Neural progenitor cell (in vitro differentiated cells): Measurements from ENCODE around the gene TRAF6. TPM values are rescaled to one million over a fixed set of nuclear protein-coding genes. Genes with fewer than 3 reads are reported as not detected.

Experiments used
- DNase-seq: peaks from one replicate; pipeline ENCODE4 v3.0.0-alpha.2; 2016; ENCODE audit warnings: low spot score
- H2AFZ ChIP-seq: fragments of 200-600 bp; sonication (generic); replicated peaks from 2 replicates; pipeline ENCODE4 v1.6.1; 2016; ENCODE audit warnings: antibody characterized with exemption
- H3F3A ChIP-seq: fragments of 200-600 bp; sonication (generic); 2 replicates; pipeline ENCODE4 v1.6.1; 2016; ENCODE audit warnings: antibody characterized with exemption, low read depth
- H3K27ac ChIP-seq: fragments of 200-600 bp; sonication (generic); 2 replicates; pipeline ENCODE4 v1.5.1; 2016; ENCODE audit warnings: mild to moderate bottlenecking
- H3K27me3 ChIP-seq: fragments of 200-600 bp; sonication (generic); 2 replicates; pipeline ENCODE4 v1.6.1; 2016; ENCODE audit warnings: mild to moderate bottlenecking, moderate library complexity
- H3K36me3 ChIP-seq: fragments of 200-600 bp; sonication (generic); 2 replicates; pipeline ENCODE4 v1.5.1; 2016
- H3K4me1 ChIP-seq: fragments of 200-600 bp; sonication (generic); 2 replicates; pipeline ENCODE4 v1.6.1; 2016; ENCODE audit warnings: mixed run types
- H3K4me2 ChIP-seq: fragments of 200-600 bp; sonication (generic); 2 replicates; pipeline ENCODE4 v1.6.1; 2016
- H3K4me3 ChIP-seq: fragments of 200-600 bp; sonication (generic); 2 replicates; pipeline ENCODE4 v1.5.1; 2016
- H3K79me2 ChIP-seq: fragments of 200-600 bp; sonication (generic); 2 replicates; pipeline ENCODE4 v1.6.1; 2016; ENCODE audit warnings: low read depth
- H3K9ac ChIP-seq: fragments of 200-600 bp; sonication (generic); 2 replicates; pipeline ENCODE4 v1.6.1; 2016
- H3K9me3 ChIP-seq: fragments of 200-600 bp; sonication (generic); 2 replicates; pipeline ENCODE4 v1.5.1; 2016; ENCODE audit warnings: low read depth
- H4K20me1 ChIP-seq: fragments of 200-600 bp; sonication (generic); 2 replicates; pipeline ENCODE4 v1.6.1; 2016; ENCODE audit warnings: low read depth
- H3K27ac Mint-ChIP-seq: 3 replicates; pipeline ENCODE4 v1.8.0; 2021; ENCODE audit warnings: mixed read lengths
- H3K27me3 Mint-ChIP-seq: 2 replicates; pipeline ENCODE4 v1.8.0; 2022; ENCODE audit warnings: low read depth, mild to moderate bottlenecking, inconsistent platforms, moderate library complexity, mixed read lengths; ENCODE audit not compliant: insufficient read depth
- H3K36me3 Mint-ChIP-seq: 3 replicates; pipeline ENCODE4 v1.8.0; 2021; ENCODE audit warnings: mixed read lengths
- H3K4me1 Mint-ChIP-seq: 3 replicates; pipeline ENCODE4 v1.8.0; 2021; ENCODE audit warnings: mixed read lengths
- H3K4me3 Mint-ChIP-seq: 3 replicates; pipeline ENCODE4 v1.8.0; 2021; ENCODE audit warnings: mild to moderate bottlenecking, moderate library complexity, mixed read lengths
- H3K9me3 Mint-ChIP-seq: 3 replicates; pipeline ENCODE4 v1.8.0; 2020; ENCODE audit warnings: mixed read lengths
- EZH2 ChIP-seq: fragments of 200-600 bp; sonication (generic); IDR thresholded peaks from 2 replicates; pipeline ENCODE4 v1.6.1; 2017; ENCODE audit warnings: antibody characterized with exemption, mild to moderate bottlenecking, moderate library complexity
- EZH2phosphoT487 ChIP-seq: fragments of 200-600 bp; sonication (generic); IDR thresholded peaks from 2 replicates; pipeline ENCODE4 v1.6.1; 2017; ENCODE audit warnings: antibody characterized with exemption
- total RNA-seq: library from RNA; depleted of rRNA; stranded (reverse); fragments of >200 nt; gene quantifications from 2 replicates; pipeline ENCODE4 v1.2.3, GENCODE V29; 2015; ENCODE audit warnings: low replicate concordance
- TF ChIP-seq, protein P1 (sequence below): fragments of 200-600 bp; sonication (generic); IDR thresholded peaks from 2 replicates; pipeline ENCODE4 v1.5.1; 2017; ENCODE audit warnings: antibody characterized with exemption, mild to moderate bottlenecking

The TRAF6 gene
- total RNA-seq, 1 donor from 2014 or later: 11.5 TPM

DNA sequence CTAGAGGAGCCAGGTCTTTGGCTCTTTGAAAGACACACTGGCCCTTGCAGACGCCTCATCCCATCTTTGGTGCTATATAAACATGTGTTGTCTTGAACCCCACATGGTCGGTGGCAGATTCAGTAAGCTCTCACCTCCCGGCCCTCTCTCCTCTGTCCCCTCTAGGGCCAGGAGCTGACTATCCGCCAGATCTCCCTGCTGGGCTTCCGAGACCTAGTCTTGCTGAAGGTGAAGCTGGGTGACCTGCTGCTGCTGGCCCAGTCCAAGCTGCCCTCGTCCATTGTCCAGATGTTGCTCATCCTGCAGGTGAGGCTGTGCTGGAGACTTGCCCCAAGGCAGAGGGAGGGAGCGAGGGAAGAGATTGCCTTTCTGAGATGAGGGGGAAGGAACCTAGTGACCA is 63.9 kb downstream of the TRAF6 start:
- no peaks in the 10 kb centered on the region for H3K79me2 ChIP-seq

DNA sequence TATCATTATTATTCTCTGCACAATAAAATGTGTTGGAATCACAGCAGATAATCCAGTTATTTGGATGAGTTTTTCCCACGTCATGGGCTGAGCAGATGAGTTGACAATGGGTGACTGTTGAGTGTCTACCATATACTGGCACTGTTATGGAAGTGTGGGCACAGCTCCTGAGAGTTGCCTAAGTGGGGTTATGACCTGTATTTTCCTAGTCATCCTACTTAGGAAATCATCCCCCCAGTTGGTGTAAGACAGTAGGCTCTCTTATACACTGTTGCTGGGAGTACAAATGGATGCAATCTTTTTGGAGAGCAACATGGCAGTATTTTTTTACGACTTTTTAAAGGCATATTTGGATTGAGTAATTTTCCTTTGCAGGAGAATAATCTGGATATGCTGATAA is 66.4 kb downstream of the TRAF6 start:
- Mint-ChIP-seq H3K4me3 (no peak overlapping the region), H3K9me3 (peaks cover 3% of the 10 kb centered on the region), H3K36me3 (peaks cover 31% of the 10 kb centered on the region), H3K4me1 (peaks cover 12% of the 10 kb centered on the region), H3K27me3 (peaks cover 7% of the 10 kb centered on the region), H3K27ac (no peak overlapping the region)
- no peak overlapping the region for H3K27ac ChIP-seq
- no peak overlapping the region for H3K9ac ChIP-seq
- peaks cover 10% of the 10 kb centered on the region for H3K4me1 ChIP-seq
- H4K20me1 ChIP-seq: no peaks in the 10 kb centered on the region
- H3K36me3 ChIP-seq: no peaks in the 10 kb centered on the region
- no peaks in the 10 kb centered on the region for H3F3A ChIP-seq
- DNase-seq: no peak
- no peak overlapping the region for H3K4me2 ChIP-seq
- H3K9me3 ChIP-seq: no peaks in the 10 kb centered on the region
- no peaks in the 10 kb centered on the region for H3K27me3 ChIP-seq
- H2AFZ ChIP-seq: no peak overlapping the region
- H3K79me2 ChIP-seq: no peaks in the 10 kb centered on the region
- no peak overlapping the region for H3K4me3 ChIP-seq
- TF ChIP-seq, protein P1, sequence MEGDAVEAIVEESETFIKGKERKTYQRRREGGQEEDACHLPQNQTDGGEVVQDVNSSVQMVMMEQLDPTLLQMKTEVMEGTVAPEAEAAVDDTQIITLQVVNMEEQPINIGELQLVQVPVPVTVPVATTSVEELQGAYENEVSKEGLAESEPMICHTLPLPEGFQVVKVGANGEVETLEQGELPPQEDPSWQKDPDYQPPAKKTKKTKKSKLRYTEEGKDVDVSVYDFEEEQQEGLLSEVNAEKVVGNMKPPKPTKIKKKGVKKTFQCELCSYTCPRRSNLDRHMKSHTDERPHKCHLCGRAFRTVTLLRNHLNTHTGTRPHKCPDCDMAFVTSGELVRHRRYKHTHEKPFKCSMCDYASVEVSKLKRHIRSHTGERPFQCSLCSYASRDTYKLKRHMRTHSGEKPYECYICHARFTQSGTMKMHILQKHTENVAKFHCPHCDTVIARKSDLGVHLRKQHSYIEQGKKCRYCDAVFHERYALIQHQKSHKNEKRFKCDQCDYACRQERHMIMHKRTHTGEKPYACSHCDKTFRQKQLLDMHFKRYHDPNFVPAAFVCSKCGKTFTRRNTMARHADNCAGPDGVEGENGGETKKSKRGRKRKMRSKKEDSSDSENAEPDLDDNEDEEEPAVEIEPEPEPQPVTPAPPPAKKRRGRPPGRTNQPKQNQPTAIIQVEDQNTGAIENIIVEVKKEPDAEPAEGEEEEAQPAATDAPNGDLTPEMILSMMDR: no peak
- TF ChIP-seq EZH2phosphoT487 (no peak), EZH2 (no peak)

More for the DNA sequence above, 63.9 kb downstream of the TRAF6 start:
- Histone ChIP-seq H3K4me2 (no peak overlapping the region), H3K36me3 (no peaks in the 10 kb centered on the region), H3K27me3 (no peaks in the 10 kb centered on the region), H3K9ac (no peak overlapping the region), H3F3A (no peaks in the 10 kb centered on the region), H3K27ac (no peak overlapping the region), H2AFZ (no peak overlapping the region), H3K4me3 (no peak overlapping the region), H3K4me1 (peaks cover 19% of the 10 kb centered on the region), H3K9me3 (no peaks in the 10 kb centered on the region), H4K20me1 (no peaks in the 10 kb centered on the region)
- no peak overlapping the region for H3K4me3 Mint-ChIP-seq
- DNase-seq: no peak
- H3K27ac Mint-ChIP-seq: no peak overlapping the region
- peaks cover 34% of the 10 kb centered on the region for H3K36me3 Mint-ChIP-seq
- peaks cover 3% of the 10 kb centered on the region for H3K9me3 Mint-ChIP-seq
- TF ChIP-seq EZH2: no peak
- TF ChIP-seq, protein P1: no peak
- no peak for TF ChIP-seq EZH2phosphoT487
- peaks cover 17% of the 10 kb centered on the region for H3K4me1 Mint-ChIP-seq
- peaks cover 10% of the 10 kb centered on the region for H3K27me3 Mint-ChIP-seq

DNA sequence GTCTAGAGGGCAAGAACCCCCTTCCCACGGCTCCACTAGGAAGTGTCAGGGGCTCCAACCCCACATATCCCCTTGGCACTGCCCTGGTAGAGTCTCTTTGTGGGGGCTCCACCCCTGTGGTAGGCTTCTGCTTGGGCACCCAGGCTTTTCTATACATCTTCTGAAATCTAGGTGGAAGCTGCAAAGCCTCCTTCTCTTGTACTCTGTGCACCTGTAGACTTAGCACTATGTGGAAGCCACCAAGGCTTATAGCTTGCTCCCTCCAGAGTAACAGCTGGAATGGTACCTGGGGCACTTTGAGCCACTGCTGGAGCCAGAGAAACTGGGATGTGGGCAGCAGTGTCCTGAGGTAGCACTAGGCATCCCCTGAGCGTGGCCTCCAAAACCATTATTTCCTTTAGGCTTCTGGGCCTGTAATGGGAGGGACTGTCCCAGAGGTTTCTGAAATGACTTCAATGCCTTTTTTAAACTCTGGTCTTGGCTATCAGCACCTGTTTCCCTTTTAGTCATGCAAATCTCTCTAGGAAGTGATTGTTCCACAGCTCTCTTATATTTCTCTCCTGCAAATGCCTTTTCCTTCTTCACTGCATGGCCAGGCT is 68.4 kb downstream of the TRAF6 start:
- Histone ChIP-seq H3K27me3 (no peaks in the 10 kb centered on the region), H3K27ac (no peak overlapping the region), H3K9ac (no peak overlapping the region), H3K4me3 (no peak overlapping the region), H3K4me1 (peaks cover under 1% of the 10 kb centered on the region), H2AFZ (no peak overlapping the region), H3K36me3 (no peaks in the 10 kb centered on the region), H3K4me2 (no peak overlapping the region), H4K20me1 (no peaks in the 10 kb centered on the region), H3K9me3 (no peaks in the 10 kb centered on the region), H3F3A (no peaks in the 10 kb centered on the region), H3K79me2 (no peaks in the 10 kb centered on the region)
- no peak for DNase-seq
- Mint-ChIP-seq H3K9me3 (peaks cover 3% of the 10 kb centered on the region), H3K4me1 (no peaks in the 10 kb centered on the region), H3K27me3 (peaks cover 3% of the 10 kb centered on the region), H3K4me3 (no peak overlapping the region), H3K27ac (no peak overlapping the region), H3K36me3 (peaks cover 33% of the 10 kb centered on the region)
- TF ChIP-seq EZH2: no peak
- TF ChIP-seq EZH2phosphoT487: no peak
- TF ChIP-seq, protein P1: no peak
